NCI-H1694 (cell line): ENCODE results near the gene FOXM1.

Source experiments
- DNase-seq: peaks from one replicate; lab custom pipeline; 2025; lab: John Stamatoyannopoulos, UW

Gene FOXM1

DNA sequence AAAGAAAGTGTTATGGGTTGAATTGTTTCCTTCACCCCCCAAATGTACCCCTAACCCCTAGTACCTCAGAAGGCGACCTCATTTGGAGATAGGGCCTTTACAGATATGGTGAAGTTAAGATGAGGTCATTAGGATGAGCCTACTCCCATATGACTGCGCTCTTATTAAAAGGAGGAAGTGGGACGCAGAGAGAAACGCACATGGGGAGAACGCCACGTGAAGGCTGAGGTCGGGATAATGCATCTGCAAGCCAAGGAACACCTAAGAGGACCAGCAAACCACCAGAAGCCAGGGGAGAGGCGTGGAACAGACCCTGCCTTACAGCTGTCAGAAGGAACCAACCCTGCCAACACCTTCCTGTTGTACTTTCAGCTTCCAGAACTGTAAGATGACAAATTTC, 40.4 kb downstream of the FOXM1 start:
- DNase-seq, result no peak

DNA sequence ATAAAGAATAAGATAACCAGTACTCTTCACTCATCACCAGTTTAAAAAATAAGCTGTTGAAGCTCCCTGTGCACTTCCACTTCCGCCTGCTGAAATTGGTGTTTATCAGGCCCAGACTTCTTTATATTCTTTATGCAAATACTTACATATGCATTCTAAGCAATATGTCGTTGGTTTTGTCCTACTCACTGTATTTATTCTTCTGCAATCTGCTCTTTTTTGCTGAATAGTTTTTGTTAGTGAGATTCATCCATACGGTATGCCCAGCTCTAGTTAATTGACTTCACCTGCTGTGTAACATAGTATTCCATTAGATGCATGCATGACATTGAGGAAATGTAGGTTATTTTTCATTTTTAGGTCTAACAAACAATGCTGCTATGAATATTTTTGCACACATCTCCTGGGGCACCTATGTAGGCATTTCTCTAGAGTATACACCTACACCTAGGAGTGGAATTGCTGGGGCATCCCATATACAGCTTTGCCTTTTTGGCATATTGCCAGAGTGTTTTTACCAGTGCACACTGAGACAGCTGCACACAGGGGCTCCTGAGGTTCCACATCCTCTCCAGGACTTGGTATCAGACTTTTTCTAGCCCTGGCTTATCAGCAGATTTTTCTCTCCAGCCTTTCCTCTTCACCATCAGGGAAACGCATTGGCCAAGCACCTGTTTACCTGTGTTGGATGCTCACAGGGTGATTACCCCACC, 41.1 kb downstream of the FOXM1 start:
- no peak for DNase-seq

DNA sequence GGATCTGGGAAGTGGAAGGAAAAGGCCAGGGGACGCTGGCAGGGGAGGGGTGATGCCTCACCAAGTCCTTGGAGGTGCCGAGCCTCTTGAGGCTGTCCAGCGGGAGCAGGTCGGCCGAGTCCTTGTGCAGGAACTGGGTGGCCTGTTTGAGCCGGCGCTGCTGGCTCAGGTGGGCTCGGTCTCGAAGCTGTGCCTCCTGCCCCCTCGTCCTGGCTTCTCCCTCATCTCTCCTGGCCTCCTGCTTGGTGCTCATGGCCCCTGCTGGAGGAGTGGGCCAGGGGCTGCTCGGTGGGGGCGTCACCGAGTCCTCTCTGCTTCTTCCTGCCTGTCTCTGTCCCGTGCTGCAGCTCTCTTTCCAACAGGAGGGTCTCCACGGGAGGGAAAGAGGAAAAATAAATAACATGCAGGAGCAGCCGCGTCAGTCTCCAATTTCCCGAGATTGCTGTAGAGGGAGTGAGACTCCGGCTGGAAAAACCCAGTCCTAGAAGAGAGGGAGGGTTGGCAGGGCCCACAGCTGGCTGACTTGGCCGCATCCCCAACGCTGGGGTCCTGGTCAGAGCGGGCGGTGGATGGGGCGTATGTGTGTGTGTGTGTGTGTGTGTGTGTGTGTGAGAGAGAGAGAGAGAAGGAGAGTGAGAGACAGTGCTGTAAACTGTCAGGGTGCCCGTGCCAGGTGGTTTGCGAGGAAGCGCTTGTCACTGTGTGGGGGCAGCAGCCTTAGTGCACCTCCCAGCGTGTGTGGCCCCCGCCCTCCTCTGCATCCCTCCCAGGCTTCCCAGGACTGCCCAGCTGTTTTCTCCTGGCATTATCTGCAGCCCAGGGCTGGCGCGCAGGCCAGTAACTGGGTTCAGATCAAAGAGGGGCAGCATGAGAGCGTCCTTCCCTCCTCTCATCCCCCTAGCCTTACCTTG, 42.1 kb downstream of the FOXM1 start, which contains the start of gene NRIP2:
Gene NRIP2, minus strand, starts transcription at position 455 of the 911 bp plus-strand sequence. Its CDS starts 52 bp downstream, at position 403.
- peak; percentile 70 for DNase-seq

DNA sequence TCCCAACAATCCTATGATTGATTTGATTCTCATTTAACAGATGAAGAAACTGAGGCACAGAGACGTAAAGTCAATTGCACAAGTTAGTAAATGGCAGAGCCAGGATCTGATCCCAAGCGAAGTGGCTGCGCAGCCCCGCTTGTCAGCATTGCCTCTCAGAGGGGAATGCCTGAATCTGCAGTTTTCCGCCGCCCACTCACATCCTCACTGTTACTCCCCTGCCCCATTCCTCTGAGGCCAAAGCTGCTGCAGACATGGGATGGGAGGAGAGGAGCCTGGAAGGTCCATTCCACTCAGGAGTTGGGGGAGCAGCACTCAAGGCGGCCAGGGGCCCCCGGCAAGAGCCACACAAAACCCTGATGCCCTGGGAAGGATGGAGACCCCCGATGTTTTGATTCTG, 43.2 kb downstream of the FOXM1 start:
- DNase-seq, result no peak

DNA sequence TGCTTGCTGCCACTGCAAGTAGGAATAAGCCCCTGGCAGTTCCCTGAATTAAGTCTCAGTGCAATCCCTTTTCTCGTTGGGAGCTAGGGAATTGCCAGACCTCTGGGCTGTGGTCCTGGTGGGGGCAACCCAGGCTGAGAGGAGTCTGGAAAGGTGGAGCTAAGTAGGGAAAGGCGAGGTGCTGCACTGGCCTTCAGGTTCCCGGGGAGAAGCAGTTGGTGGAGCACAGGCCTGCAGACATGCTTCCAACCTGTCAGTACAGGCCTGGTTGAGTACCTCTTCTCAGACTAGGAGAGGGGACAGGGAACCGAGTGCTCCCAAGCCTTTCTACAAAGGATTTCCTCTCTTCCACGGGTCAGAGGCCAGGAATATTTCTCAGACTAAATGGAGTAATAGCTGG, 43.6 kb downstream of the FOXM1 start:
- DNase-seq, result no peak

DNA sequence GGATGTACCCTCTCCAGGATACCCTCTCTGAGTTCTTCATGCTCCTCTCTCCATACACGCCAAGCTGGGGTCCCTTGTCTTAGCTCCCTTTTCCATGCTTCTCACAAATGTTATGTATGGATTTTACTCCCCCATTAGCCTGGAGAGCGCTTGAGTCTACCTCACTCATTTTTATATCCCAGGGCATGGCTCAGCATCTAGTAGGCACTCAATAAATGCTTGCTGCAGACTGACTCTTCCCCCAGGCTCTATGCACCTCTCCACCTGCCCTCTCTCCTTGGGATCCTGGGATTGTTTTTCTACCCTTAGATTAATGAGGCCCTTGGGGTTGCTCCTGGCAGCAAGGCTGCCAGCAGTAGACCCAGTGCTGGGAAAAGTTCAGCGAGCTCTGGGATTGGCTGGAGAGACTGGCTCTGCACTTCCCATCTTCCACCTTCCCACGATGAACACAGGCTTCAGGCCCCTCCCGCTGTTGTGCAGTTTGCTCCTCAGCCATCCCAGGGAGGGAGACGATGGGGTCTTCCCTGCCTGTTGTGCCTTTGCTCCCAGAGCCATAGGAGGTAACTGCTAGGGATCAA, 44.3 kb downstream of the FOXM1 start:
- DNase-seq, result no peak

DNA sequence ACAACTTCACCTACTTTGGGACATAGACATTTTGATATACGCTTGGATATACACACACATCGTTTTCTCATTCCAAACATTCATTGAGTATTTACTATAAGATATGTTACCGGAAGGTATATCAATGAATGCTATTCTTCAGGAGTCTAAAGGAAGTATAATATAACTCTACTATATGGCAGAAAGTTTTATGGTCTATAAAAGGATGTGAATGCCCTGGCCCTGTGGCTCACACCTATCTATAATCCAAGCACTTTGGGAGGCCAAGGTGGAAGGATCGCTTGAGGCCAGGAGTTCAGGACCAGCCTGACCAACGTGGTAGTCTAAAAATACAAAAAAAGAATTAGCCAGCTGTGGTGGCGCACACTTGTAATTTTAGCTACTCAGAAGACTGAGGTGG, 47.7 kb downstream of the FOXM1 start:
- DNase-seq, result no peak

DNA sequence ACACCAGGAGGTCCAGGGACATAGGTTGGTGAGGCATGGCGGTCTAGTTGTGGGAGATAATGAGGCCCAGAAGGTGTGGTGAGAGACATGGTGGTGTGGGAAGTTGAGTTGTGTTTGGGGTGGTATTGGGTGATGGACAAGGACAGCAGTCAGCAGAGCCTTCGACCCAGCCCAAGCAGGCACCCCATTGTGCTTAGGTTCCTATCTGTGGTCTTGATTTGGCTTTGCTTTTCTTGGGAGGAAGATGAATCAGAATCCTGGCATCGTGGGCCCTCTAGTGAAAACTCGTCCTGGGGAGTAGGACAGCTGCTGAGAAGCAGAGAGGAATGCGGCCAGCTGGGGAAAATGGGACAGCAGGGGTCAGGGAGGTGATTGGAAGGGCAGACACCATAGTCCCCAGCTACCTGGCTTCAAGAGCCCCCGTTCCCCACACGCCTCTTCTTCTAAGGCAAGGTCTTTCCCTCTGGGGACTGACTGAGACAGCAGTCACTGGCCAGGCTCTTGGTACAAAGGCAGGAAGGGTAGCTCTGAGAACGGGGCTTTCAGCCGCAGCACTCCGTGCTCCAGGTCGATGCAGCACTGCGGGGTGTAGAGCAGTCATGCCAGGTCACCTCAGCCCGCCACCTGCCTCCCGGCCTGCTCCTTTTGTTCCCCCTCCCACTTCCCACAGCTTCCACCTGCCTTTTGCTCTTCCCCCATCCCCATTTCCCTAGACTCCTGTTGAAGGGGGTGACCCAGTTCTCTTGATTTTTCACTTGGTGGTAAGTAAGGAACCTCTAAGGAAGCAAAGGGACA, 50.1 kb downstream of the FOXM1 start:
- no peak for DNase-seq

DNA sequence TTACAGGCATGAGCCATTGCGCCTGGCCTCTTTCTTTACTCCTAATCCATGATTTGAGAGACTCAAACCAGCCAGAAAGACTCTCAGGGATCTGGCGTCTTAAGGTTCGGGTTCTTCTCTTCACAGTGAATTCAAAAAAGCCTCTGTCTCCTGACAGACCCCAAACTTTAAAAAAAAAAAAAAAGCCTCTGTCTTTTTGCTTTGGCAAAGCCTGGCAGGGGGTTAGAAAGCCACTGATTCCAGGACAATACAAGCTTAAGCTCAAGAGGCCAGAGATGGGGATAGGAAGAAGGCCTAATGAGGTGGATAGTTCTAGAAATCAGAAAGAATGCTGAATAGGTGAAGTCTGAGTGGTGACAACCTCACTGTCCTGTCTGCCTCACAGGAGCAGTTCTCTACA, 50.9 kb downstream of the FOXM1 start:
- DNase-seq, result no peak

DNA sequence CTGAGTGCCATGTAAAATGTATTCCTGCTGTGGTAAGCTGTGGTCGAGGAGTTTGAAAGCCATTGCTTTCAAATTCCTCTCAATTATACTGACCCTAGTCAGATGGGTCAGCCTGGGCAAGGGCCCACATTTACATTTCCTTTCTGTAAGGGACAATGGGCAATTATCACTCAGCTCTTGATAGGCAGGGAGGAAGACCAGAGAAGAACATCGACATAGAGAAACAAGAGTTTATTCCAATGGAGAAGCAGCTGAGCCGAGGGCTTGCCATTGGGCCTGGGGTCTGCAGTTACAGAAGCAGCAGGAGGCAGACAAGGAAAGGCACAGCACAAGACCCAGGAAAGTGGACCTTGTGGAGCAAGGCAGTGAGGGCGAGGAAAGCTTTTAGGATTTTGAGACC, 51.8 kb downstream of the FOXM1 start:
- DNase-seq, result no peak

DNA sequence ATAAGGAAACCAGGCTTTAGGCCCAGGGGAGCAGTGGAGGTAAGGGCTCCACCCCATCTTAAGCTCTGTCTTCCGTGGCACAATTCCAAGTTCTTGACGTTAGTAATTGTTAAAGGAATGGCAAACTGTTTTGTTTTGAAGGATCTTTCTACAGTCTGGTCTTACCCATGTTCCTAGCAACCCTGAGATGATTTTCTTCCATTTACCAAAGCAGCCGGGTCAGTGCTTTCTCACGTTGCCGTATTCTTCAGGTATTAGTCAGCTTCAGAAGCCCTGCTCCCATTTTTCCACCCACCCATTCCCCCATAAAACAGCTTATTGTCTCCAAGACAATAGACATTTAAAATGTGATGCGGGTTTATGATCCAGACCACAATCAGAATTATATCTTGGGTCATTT, 52.4 kb downstream of the FOXM1 start:
- DNase-seq, result no peak

DNA sequence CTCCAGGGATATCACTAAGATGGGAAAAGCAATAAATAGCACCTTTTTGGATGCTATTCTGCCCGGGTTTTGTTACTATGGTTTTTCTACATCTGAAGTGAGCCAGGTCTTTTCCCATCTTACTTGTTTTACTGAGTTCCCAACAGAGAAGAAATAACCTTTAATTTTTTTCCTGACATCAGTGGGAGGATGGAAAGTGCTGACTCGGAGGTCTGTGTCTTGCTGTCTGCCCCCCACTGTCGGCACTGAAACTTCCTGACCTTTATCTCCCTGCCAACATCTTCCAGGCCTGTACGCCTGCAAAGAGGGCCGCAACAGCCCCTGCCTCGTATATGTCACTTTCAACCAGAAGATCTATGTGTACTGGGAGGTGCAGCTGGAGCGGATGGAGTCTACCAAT, 53.5 kb downstream of the FOXM1 start:
- DNase-seq, result no peak

DNA sequence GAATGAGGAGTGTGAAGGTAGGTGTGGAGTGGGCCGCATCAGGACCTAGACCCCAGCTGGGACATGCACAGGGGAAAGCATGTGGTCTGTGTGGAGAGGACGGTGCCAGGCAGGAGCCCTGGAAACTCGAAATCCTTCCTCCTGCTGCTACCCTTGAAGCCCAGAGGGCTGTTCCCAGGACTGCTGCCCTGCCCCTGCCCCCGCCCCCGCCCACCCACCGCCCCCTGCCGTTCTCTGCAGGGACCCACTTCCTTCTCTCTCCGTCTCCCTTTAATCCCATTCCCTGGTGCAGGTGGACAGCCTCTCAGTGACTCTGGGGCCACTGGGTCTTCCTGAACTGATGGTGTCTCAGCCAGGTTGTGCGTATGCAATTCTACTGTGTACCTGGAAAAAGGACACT, 56.5 kb downstream of the FOXM1 start:
- DNase-seq, result no peak

DNA sequence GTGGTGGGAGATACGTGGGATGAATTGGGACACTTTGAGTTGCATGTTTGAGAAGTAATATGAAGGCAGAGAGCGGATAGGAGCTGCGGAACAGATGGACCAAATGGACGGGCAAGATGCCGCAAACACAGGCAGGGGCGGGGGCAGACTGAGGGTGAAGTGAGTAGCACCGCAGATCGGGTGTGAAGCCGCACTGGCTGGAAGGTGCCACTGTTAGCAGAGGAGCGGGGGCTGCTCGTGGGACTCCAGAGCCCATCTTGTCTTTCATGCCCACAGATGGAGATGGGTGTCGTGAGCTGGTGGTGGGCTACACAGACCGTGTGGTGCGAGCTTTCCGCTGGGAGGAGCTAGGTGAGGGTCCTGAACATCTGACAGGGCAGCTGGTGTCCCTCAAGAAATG, 57.2 kb downstream of the FOXM1 start:
- no peak for DNase-seq

DNA sequence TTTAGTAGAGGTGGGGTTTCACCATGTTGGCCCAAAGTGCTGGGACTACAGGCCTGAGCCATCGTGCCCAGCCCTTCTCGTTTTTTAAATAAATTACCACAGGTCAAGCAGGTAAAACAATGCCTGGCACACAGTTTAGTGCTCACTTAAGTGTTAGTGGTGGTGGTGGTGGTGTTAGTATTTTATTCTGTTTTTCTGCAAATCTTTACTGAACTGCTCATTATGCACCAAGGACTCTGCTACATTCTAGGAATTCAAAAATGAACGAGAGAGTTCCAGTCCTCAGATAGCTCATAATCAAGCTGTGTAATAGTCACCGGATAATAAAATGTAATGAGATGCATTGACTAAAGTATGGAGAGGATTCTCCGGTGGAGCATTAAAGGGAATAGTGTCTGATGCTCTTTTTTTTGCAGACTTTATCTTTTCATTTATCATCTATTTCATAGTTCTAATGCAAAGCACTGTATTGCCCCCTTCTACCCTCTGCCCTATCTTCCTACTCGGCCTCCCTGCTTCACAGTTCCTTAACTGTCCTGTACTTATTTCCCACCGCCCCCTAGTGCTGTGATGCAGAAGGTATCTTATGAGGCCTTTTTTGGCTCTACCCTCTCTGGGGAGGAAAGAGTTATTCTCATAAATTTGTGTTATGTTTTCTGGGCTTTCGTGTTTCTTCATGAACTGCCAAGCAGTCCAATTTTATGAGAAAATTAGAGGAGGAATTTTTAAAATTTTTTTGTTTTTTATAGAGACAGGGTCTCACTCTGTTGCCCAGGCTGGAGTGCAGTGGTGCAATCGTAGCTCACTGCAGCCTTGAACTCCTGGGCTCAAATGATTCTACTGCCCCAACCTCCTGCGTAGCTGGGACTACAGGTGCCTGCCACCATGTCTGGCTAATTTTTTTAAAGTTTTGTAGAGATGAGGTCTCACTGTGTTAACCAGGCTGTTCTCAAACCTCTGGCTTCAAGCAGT, 63.5 kb downstream of the FOXM1 start:
- peak; percentile 73 for DNase-seq

DNA sequence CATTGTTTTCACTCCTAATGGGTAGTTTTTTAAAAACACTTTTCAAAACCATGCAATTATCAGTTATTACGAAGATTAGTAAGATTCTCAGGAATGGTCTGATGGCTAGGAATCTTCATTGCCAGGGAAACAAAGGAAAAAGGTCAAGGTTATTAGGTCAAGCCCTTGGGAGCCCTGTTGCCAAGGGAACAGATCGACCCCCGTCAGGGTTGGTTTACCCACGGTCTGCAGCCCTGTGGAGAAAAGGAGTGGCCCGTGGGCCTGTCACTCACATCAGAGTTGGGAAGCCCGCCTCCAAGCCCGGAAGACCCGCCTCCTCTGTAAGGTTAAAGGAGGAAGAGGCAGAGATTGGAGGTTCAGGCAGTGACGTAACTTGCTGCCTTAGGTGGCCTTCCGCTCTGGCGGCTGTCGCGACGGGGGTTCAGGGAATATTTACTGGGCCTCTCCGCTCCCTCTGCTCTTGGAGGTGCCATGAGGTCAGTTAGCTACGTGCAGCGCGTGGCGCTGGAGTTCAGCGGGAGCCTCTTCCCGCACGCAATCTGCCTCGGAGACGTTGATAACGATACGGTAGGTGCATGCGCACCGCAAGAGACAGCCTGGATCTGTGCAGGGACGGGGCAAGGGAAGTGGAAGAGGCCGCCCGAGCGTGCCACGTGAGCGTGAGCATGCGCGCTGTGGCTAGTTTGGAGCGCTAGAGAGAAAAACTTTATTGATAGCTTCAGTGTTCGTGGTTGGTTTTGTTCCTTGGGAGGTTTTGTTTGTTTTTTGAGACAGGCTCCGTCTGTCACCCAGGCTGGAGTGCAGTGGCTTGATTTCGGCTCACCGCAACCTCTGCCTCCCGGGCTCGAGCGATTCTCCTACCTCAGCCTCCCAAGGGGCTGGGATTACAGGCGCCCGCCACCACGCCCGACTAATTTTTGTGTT, 64.4 kb downstream of the FOXM1 start, which contains the start of gene ITFG2:
Gene ITFG2, plus strand, starts transcription at position 379 of the 924 bp plus-strand sequence. Its CDS starts 93 bp downstream, at position 472.
- DNase-seq, result peak; percentile 100

DNA sequence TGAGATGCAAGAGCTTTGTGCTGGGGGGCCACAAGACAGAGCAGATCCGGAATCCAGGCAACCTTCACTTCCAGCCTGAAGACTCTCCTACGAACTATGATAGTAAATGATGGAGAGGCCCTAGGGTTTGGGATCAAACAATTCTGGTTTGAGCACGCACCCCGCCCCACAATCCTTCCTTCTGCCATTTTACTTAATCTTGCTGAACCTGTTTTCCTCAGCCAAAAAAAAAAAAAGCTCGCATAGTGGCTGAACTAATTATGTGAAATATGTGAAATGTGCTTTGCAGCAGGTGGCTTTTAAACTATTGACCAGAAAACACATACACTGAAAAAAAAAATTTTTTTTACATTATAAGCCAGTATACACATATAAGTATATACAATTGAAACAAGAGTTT, 65.2 kb downstream of the FOXM1 start:
- DNase-seq, result no peak
